NCI-H510A treated with DMSO at 0.1 percent for 48 hours (cell line): ENCODE data around the gene NT5DC3.
A peak's percentile ranks its signal among the peaks of the same experiment; 100 is the strongest.

Experiments used
- DNase-seq: peaks from one replicate; lab custom pipeline; 2025; lab: John Stamatoyannopoulos, UW

Gene NT5DC3

GRCh38 chr12:103751171-103751570 lies 89.9 kb downstream of the NT5DC3 start:
- no peak for DNase-seq

GRCh38 chr12:103748875-103749274 lies 92.2 kb downstream of the NT5DC3 start:
- no peak for DNase-seq

- no peak for DNase-seq
These were observed 93.0 kb downstream of the NT5DC3 start for GRCh38 chr12:103748002-103748401.

- peak; percentile 22 for DNase-seq
These were observed 95.1 kb downstream of the NT5DC3 start for GRCh38 chr12:103745962-103746361.

- no peak for DNase-seq
These were observed 97.2 kb downstream of the NT5DC3 start for GRCh38 chr12:103743788-103744187.

GRCh38 chr12:103742349-103742932 lies 98.6 kb downstream of the NT5DC3 start:
- peak; percentile 47 for DNase-seq

GRCh38 chr12:103737881-103738280 lies 103.2 kb downstream of the NT5DC3 start:
- DNase-seq, result no peak

- no peak for DNase-seq
These were observed 104.5 kb downstream of the NT5DC3 start for GRCh38 chr12:103736572-103736971.

- DNase-seq, result no peak
These were observed 105.7 kb downstream of the NT5DC3 start for GRCh38 chr12:103735291-103735690.

GRCh38 chr12:103734863-103735262 lies 106.2 kb downstream of the NT5DC3 start:
- DNase-seq, result no peak

GRCh38 chr12:103731539-103731938 lies 109.5 kb downstream of the NT5DC3 start:
- DNase-seq, result no peak

GRCh38 chr12:103729499-103729898 lies 111.5 kb downstream of the NT5DC3 start:
- DNase-seq, result no peak

GRCh38 chr12:103728323-103728722 lies 112.7 kb downstream of the NT5DC3 start:
- no peak for DNase-seq

- no peak for DNase-seq
These were observed 113.4 kb downstream of the NT5DC3 start for GRCh38 chr12:103727638-103728037.

GRCh38 chr12:103725398-103725797 lies 115.6 kb downstream of the NT5DC3 start:
- DNase-seq, result no peak
